PC-9 (cell line): Measurements from ENCODE around the gene KLHL26. TPM values are rescaled to one million over a fixed set of nuclear protein-coding genes. Genes with fewer than 3 reads are reported as not detected.

Experiments used
- Bru-seq: library from RNA; stranded (reverse); fragments of 400-500 nt; gene quantifications from one replicate; lab custom pipeline; 2021; lab: Mats Ljungman, UMichigan
- BruChase-seq, 2 experiments: library from RNA; stranded (reverse); fragments of 400-500 nt; gene quantifications; one replicate each; lab custom pipeline; 2021; lab: Mats Ljungman, UMichigan
- BruUV-seq: library from RNA; stranded (reverse); fragments of 400-500 nt; replicated peaks from 2 replicates; lab custom pipeline; 2021; lab: Mats Ljungman, UMichigan
- CTCF ChIA-PET: fragments of 300-600 bp; sonication (Branson Sonifier 250); formaldehyde crosslinking; loops from one replicate; lab custom pipeline; 2022; ENCODE audit warnings: antibody characterized with exemption; lab: Charles Lee
- POLR2A ChIA-PET: fragments of 300-600 bp; sonication (Branson Sonifier 250); formaldehyde crosslinking; loops from one replicate; lab custom pipeline; 2022; ENCODE audit warnings: antibody characterized with exemption; ENCODE audit not compliant: unreplicated experiment; lab: Charles Lee
- DNase-seq, 2 experiments: peaks; one replicate each; pipeline versions ENCODE4 v3.0.0 to v3.0.0-alpha.2; 2015 to 2022; ENCODE audit warnings: mixed read lengths in 1 of 2
- H2AFZ ChIP-seq: fragments of 200-600 bp; sonication (generic); 2 replicates; pipeline ENCODE4 v1.8.1; 2017; ENCODE audit warnings: antibody characterized with exemption
- H3F3A ChIP-seq: fragments of 200-600 bp; sonication (generic); 2 replicates; pipeline ENCODE4 v1.8.1; 2017; ENCODE audit warnings: antibody characterized with exemption, mild to moderate bottlenecking, low read depth; ENCODE audit not compliant: insufficient read depth
- H3K27ac ChIP-seq: fragments of 200-600 bp; sonication (generic); 2 replicates; pipeline ENCODE4 v1.6.1; 2016; ENCODE audit warnings: mixed run types
- H3K27me3 ChIP-seq: fragments of 200-600 bp; sonication (generic); 2 replicates; pipeline ENCODE4 v1.6.1; 2016; ENCODE audit warnings: low read depth, mixed run types; ENCODE audit not compliant: insufficient read depth
- H3K36me3 ChIP-seq: fragments of 200-600 bp; sonication (generic); 2 replicates; pipeline ENCODE4 v1.6.1; 2016; ENCODE audit warnings: low read depth, mixed run types
- H3K4me1 ChIP-seq: fragments of 200-600 bp; sonication (generic); replicated peaks from 2 replicates; pipeline ENCODE4 v1.6.1; 2016; ENCODE audit warnings: mixed run types; ENCODE audit not compliant: insufficient read depth
- H3K4me2 ChIP-seq: fragments of 200-600 bp; sonication (generic); 2 replicates; pipeline ENCODE4 v1.6.1; 2017; ENCODE audit warnings: mixed run types
- H3K4me3 ChIP-seq: fragments of 200-600 bp; sonication (generic); 2 replicates; pipeline ENCODE4 v1.6.1; 2016; ENCODE audit warnings: mixed run types
- H3K79me2 ChIP-seq: fragments of 200-600 bp; sonication (generic); 2 replicates; pipeline ENCODE4 v1.6.1; 2017; ENCODE audit warnings: low read depth, mixed run types
- H3K9me2 ChIP-seq: fragments of 200-600 bp; sonication (generic); 2 replicates; pipeline ENCODE4 v1.8.1; 2017; ENCODE audit warnings: mild to moderate bottlenecking; ENCODE audit not compliant: insufficient read depth
- H3K9me3 ChIP-seq: fragments of 200-600 bp; sonication (generic); 2 replicates; pipeline ENCODE4 v1.8.1; 2016; ENCODE audit warnings: low read depth; ENCODE audit not compliant: insufficient read depth
- H4K20me1 ChIP-seq: fragments of 200-600 bp; sonication (generic); 2 replicates; pipeline ENCODE4 v1.8.1; 2017; ENCODE audit not compliant: insufficient read depth
- CTCF ChIP-seq: fragments of 200-600 bp; sonication (generic); conservative IDR thresholded peaks from 2 replicates; pipeline ENCODE4 v1.6.1; 2017; ENCODE audit warnings: mixed run types, antibody characterized with exemption, mild to moderate bottlenecking, moderate library complexity
- EZH2 ChIP-seq: fragments of 200-600 bp; sonication (generic); IDR thresholded peaks from 2 replicates; pipeline ENCODE4 v1.8.0; 2017; ENCODE audit warnings: antibody characterized with exemption, low read depth
- intact Hi-C: fragments of 100-400 bp; cut with micrococcal nuclease; formaldehyde crosslinking; loops from one replicate; pipeline ENCODE4 v1.10.0; 2022; ENCODE audit not compliant: unreplicated experiment
- long read RNA-seq: library from polyadenylated mRNA; stranded (forward); transcript quantifications from one replicate; pipeline ENCODE4 v2.0.0, GENCODE V29; 2022
- total RNA-seq: library from RNA; stranded (reverse); gene quantifications from 2 replicates; pipeline ENCODE4 v1.2.3, GENCODE V29; 2021

KLHL26 gene
- total RNA-seq (11.8 and 12.5 TPM in 2 replicates), Bru-seq, nascent RNA (percentile 52 among the genes with signal in this experiment), BruChase-seq, experiment 1, labeled RNA remaining after a 2-hour chase (percentile 51 among the genes with signal in this experiment), BruChase-seq, experiment 2, labeled RNA remaining after a 6-hour chase (percentile 44 among the genes with signal in this experiment)
- long read RNA-seq, full-length matches to known transcripts = 26 of 28 reads
- long read RNA-seq, partial matches to known transcripts = 0 of 28 reads
- long read RNA-seq, other reads (novel, unspliced or antisense) = 2 of 28 reads

GRCh38 chr19:18636969-18637629, at the start of gene KLHL26:
Gene KLHL26, plus strand, starts transcription at chr19:18637028. Its CDS starts 27 bp downstream, at chr19:18637055.
- Histone ChIP-seq H3K4me3 (peak within 1 kb of the TSS; percentile 94), H3K27ac (0 out of 2 replicates have a peak within 1 kb of the TSS, but pooled peaks have one; percentile 3), H3K4me1 (peaks cover 18% of the 10 kb centered on the region), H4K20me1 (peaks cover 3% of the 10 kb centered on the region; the same call in 1 of the 2 replicates), H3K4me2 (peak within 1 kb of the TSS; percentile 92), H3K27me3 (no peaks in the 10 kb centered on the region), H3K36me3 (no peaks in the 10 kb centered on the region), H3F3A (peaks cover 21% of the 10 kb centered on the region), H2AFZ (peak within 1 kb of the TSS; percentile 84), H3K79me2 (peaks cover 35% of the 10 kb centered on the region), H3K9me2 (no peaks in the 10 kb centered on the region), H3K9me3 (no peaks in the 10 kb centered on the region)
- intact Hi-C loops = loop anchor here (2.0 kb wide), 1 partner anchor 42 kb away; no protein-coding TSS in a partner anchor
- ChIA-PET CTCF (no interaction called here), POLR2A (no interaction called here)
- no TSS peak for BruUV-seq
- DNase-seq = no peak
- TF ChIP-seq CTCF (no peak), EZH2 (no peak)

GRCh38 chr19:18587561-18587960, 49.3 kb upstream of the KLHL26 start:
- Histone ChIP-seq H2AFZ (no peak overlapping the region), H3K4me2 (peak overlapping the region; percentile 84), H3F3A (peaks cover 34% of the 10 kb centered on the region; the same call in 1 of the 2 replicates), H3K36me3 (no peaks in the 10 kb centered on the region; the same call in 1 of the 2 replicates), H3K4me1 (peaks cover 11% of the 10 kb centered on the region), H3K27ac (no peak overlapping the region), H3K79me2 (peaks cover 14% of the 10 kb centered on the region; the same call in 1 of the 2 replicates), H3K9me2 (no peaks in the 10 kb centered on the region), H4K20me1 (no peaks in the 10 kb centered on the region), H3K4me3 (no peak overlapping the region), H3K9me3 (no peaks in the 10 kb centered on the region), H3K27me3 (no peaks in the 10 kb centered on the region)
- BruUV-seq = no TSS peak
- ChIA-PET POLR2A (interaction anchor here (0.5 to 0.8 kb wide), 2 partner anchors 29 to 63 kb away, joined by 3 to 14 read pairs; no protein-coding TSS in a partner anchor), CTCF (no interaction called here)
- intact Hi-C loops = loop anchor here (5.0 kb wide), 1 partner anchor 245 kb away; the partner anchor contains the start of gene UPF1
- no peak for DNase-seq
- TF ChIP-seq CTCF (no peak), EZH2 (no peak)

- H3K4me1 ChIP-seq = peaks cover 11% of the 10 kb centered on the region
- no peaks in the 10 kb centered on the region; the same call in 1 of the 2 replicates for H3K36me3 ChIP-seq
- no peaks in the 10 kb centered on the region for H3K27me3 ChIP-seq
- TF ChIP-seq EZH2 (no peak), CTCF (no peak)
- H4K20me1 ChIP-seq = no peaks in the 10 kb centered on the region
- no peak for DNase-seq
- no peaks in the 10 kb centered on the region for H3K9me2 ChIP-seq
- peak overlapping the region; percentile 84 for H3K4me2 ChIP-seq
- intact Hi-C loops = loop anchor here (5.0 kb wide), 1 partner anchor 244 kb away; the partner anchor contains the start of gene UPF1
- peaks cover 14% of the 10 kb centered on the region; the same call in 1 of the 2 replicates for H3K79me2 ChIP-seq
- H3K27ac ChIP-seq = peak overlapping the region; percentile 64
- CTCF ChIA-PET = interaction anchor here (0.9 kb wide), 1 partner anchor 243 kb away, joined by 3 read pairs; no protein-coding TSS in a partner anchor
- no peaks in the 10 kb centered on the region for H3K9me3 ChIP-seq
- peaks cover 38% of the 10 kb centered on the region; the same call in 1 of the 2 replicates for H3F3A ChIP-seq
- peak overlapping the region; percentile 92 for H2AFZ ChIP-seq
- BruUV-seq = TSS peak; percentile 80
- POLR2A ChIA-PET = interaction anchor here (0.5 to 0.8 kb wide), 3 partner anchors 30 to 1871 kb away, joined by 3 to 14 read pairs (median 4); no protein-coding TSS in a partner anchor
- H3K4me3 ChIP-seq = peak overlapping the region; percentile 79
Measured at GRCh38 chr19:18587962-18588610, 48.7 kb upstream of the KLHL26 start.
